SK-N-SH (cell line): ENCODE results near the gene MYBPH. TPM values are rescaled to one million over a fixed set of nuclear protein-coding genes. Genes with fewer than 3 reads are reported as not detected.

ENCODE experiments used
- CTCF ChIA-PET: fragments of 300-600, 350-600 bp; formaldehyde crosslinking; extraction: SDS; loops from one replicate; lab custom pipeline; 2021; lab: Yijun Ruan, JAX
- POLR2A ChIA-PET: fragments of 350-600 bp; sonication (Branson Sonifier 250); formaldehyde crosslinking; extraction: SDS; loops from one replicate; lab custom pipeline; 2020; ENCODE audit warnings: antibody characterized with exemption, inconsistent platforms; lab: Yijun Ruan, JAX
- DNase-seq: peaks from one replicate; pipeline ENCODE4 v3.0.0; 2012
- H2AFZ ChIP-seq: fragments of 200-600 bp; sonication (generic); 2 replicates; pipeline ENCODE4 v1.8.1; 2016; ENCODE audit warnings: antibody characterized with exemption, mild to moderate bottlenecking, low read depth
- H3F3A ChIP-seq: fragments of 200-600 bp; sonication (generic); replicated peaks from 2 replicates; pipeline ENCODE3; 2016; ENCODE audit warnings: antibody characterized with exemption, mild to moderate bottlenecking; ENCODE audit not compliant: insufficient read depth
- H3K27ac ChIP-seq, 2 experiments: fragments of 200-500 bp in 1 of 2; fragments of 200-600 bp in 1 of 2; sonication (Bioruptor generic) in 1 of 2; sonication (generic), shearing (Covaris generic) in 1 of 2; 2 replicates each; pipeline versions ENCODE4 v1.5.1 to v1.6.1; 2014 to 2016; ENCODE audit warnings: low read depth in 2 of 2, inconsistent platforms in 1 of 2, low read length in 1 of 2, mild to moderate bottlenecking in 1 of 2, mixed read lengths in 1 of 2
- H3K27me3 ChIP-seq: fragments of 200-600 bp; sonication (generic), shearing (Covaris generic); 2 replicates; pipeline ENCODE4 v1.6.1; 2016; ENCODE audit warnings: mixed run types; ENCODE audit not compliant: insufficient read depth
- H3K36me3 ChIP-seq, 2 experiments: fragments of 200-500 bp in 1 of 2; fragments of 200-600 bp in 1 of 2; sonication (Bioruptor generic) in 1 of 2; sonication (generic) in 1 of 2; replicated peaks in 1 of 2; 2 replicates each; pipeline versions ENCODE3 to v1.5.1; 2014 to 2016; ENCODE audit warnings: low read length in 1 of 2, mild to moderate bottlenecking in 1 of 2; ENCODE audit not compliant: insufficient read depth in 2 of 2, control insufficient read depth in 1 of 2
- H3K4me1 ChIP-seq, 2 experiments: fragments of 200-500 bp in 1 of 2; fragments of 200-600 bp in 1 of 2; sonication (Bioruptor generic) in 1 of 2; sonication (generic), shearing (Covaris generic) in 1 of 2; 2 replicates each; pipeline versions ENCODE4 v1.5.1 to v1.6.1; 2014 to 2016; ENCODE audit warnings: low read depth in 1 of 2, low read length in 1 of 2, mixed run types in 1 of 2; ENCODE audit not compliant: insufficient read depth in 2 of 2, control insufficient read depth in 1 of 2
- H3K4me2 ChIP-seq: fragments of 200-600 bp; sonication (generic), shearing (Covaris generic); 2 replicates; pipeline ENCODE4 v1.6.1; 2017; ENCODE audit warnings: mixed run types
- H3K4me3 ChIP-seq, 2 experiments: fragments of 200-500 bp in 1 of 2; fragments of 200-600 bp in 1 of 2; sonication (Bioruptor generic) in 1 of 2; sonication (generic), shearing (Covaris generic) in 1 of 2; 2 replicates each; pipeline versions ENCODE4 v1.5.1 to v1.8.1; 2014 to 2016; ENCODE audit warnings: low read depth in 2 of 2, inconsistent platforms in 1 of 2, low read length in 1 of 2, mild to moderate bottlenecking in 1 of 2, mixed read lengths in 1 of 2, moderate library complexity in 1 of 2
- H3K79me2 ChIP-seq: fragments of 200-600 bp; sonication (generic); 2 replicates; pipeline ENCODE4 v1.8.1; 2017; ENCODE audit warnings: mild to moderate bottlenecking; ENCODE audit not compliant: insufficient read depth
- H3K9ac ChIP-seq: fragments of 200-600 bp; sonication (generic); 2 replicates; pipeline ENCODE4 v1.6.1; 2017; ENCODE audit warnings: mixed run types
- H3K9me2 ChIP-seq: fragments of 200-600 bp; sonication (generic); 2 replicates; pipeline ENCODE4 v1.6.1; 2017; ENCODE audit warnings: mixed run types
- H3K9me3 ChIP-seq: fragments of 200-600 bp; sonication (generic); 2 replicates; pipeline ENCODE4 v1.6.1; 2017; ENCODE audit warnings: mixed run types, mild to moderate bottlenecking, moderate library complexity
- H4K20me1 ChIP-seq: fragments of 200-600 bp; sonication (generic); 2 replicates; pipeline ENCODE4 v1.6.1; 2017; ENCODE audit warnings: mild to moderate bottlenecking, mixed run types; ENCODE audit not compliant: insufficient read depth
- FOXM1 ChIP-seq: IDR thresholded peaks from 2 replicates; pipeline ENCODE4 v1.4.0; 2012; ENCODE audit warnings: low read depth, mild to moderate bottlenecking
- IRF3 ChIP-seq: fragments of 150-350 bp; IDR thresholded peaks from 2 replicates; pipeline ENCODE4 v1.6.1; 2016; ENCODE audit warnings: mild to moderate bottlenecking, low read depth, low read length
- NFIC ChIP-seq: IDR thresholded peaks from 2 replicates; pipeline ENCODE4 v1.4.0; 2012; ENCODE audit warnings: borderline replicate concordance
- NRF1 ChIP-seq: IDR thresholded peaks from 2 replicates; pipeline ENCODE4 v1.6.1; 2012; ENCODE audit warnings: low read depth, mild to moderate bottlenecking, low read length
- USF1 ChIP-seq: IDR thresholded peaks from 2 replicates; pipeline ENCODE4 v1.4.0; 2012; ENCODE audit warnings: low read depth, borderline replicate concordance
- WGBS: methylation state at CpG from one replicate; pipeline ENCODE4 v1.1.6; 2017; ENCODE audit warnings: low lambda C conversion rate; 5-methylcytosine and 5-hydroxymethylcytosine counted together
- polyA plus RNA-seq, 3 experiments: library from polyadenylated mRNA; depleted of rRNA; stranded (reverse); fragments of >200 nt; gene quantifications; 2 replicates each; pipeline ENCODE4 v1.2.3, GENCODE V29; 2012

Gene MYBPH
- polyA plus RNA-seq, 1 of the 3 experiments (the other 2 are of a cell fraction) = 0.12 TPM

GRCh38 chr1:203120325-203121153, 55.1 kb downstream of the MYBPH start:
- H3K36me3 ChIP-seq = no peaks in the 10 kb centered on the region
- H3K79me2 ChIP-seq = no peaks in the 10 kb centered on the region
- H3K4me2 ChIP-seq = no peak overlapping the region
- H3K9ac ChIP-seq = no peak overlapping the region
- H3K9me2 ChIP-seq = no peaks in the 10 kb centered on the region
- H3K4me1 ChIP-seq = peaks cover 11 to 13% of the 10 kb centered on the region in 2 experiments
- no peaks in the 10 kb centered on the region for H3K9me3 ChIP-seq
- 62% methylated on average over 6 of the region's 7 CpGs for WGBS
- ChIA-PET POLR2A (no interaction called here), CTCF (interaction anchor here (0.7 to 26.1 kb wide), 9 partner anchors 11 to 149 kb away, joined by 3 to 602 read pairs (median 48); no protein-coding TSS in a partner anchor)
- H2AFZ ChIP-seq = no peak overlapping the region
- peaks cover 4% of the 10 kb centered on the region; the same call in 1 of the 2 replicates for H3K27me3 ChIP-seq
- H4K20me1 ChIP-seq = no peaks in the 10 kb centered on the region
- H3K4me3 ChIP-seq = no peak overlapping the region
- TF ChIP-seq IRF3 (no peak), NRF1 (no peak), USF1 (no peak), NFIC (no peak), FOXM1 (no peak)
- no peak overlapping the region for H3K27ac ChIP-seq
- no peaks in the 10 kb centered on the region for H3F3A ChIP-seq
- no peak for DNase-seq

Other genes with a start within 250 kb of the MYBPH start
- gene KLHL12, start 248.6 kb downstream of the MYBPH start, polyA plus RNA-seq (2012; rRNA removed) = 22.6 and 33.0 TPM in 2 replicates
- gene ADIPOR1, start 217.5 kb downstream of the MYBPH start, polyA plus RNA-seq (2012; rRNA removed) = 82.2 and 125 TPM in 2 replicates
- gene CYB5R1, start 208.6 kb downstream of the MYBPH start, polyA plus RNA-seq (2012; rRNA removed) = 27.5 and 29.1 TPM in 2 replicates
- 47.9 and 62.2 TPM in 2 replicates for gene TMEM183A, start 168.5 kb downstream of the MYBPH start, polyA plus RNA-seq (2012; rRNA removed)
- gene PPFIA4, start 149.3 kb downstream of the MYBPH start, polyA plus RNA-seq (2012; rRNA removed) = 4.4 and 5.5 TPM in 2 replicates
- gene MYOG, start 89.8 kb downstream of the MYBPH start, polyA plus RNA-seq (2012; rRNA removed) = not detected in 2 replicates
- gene ADORA1, start 48.1 kb downstream of the MYBPH start, polyA plus RNA-seq (2012; rRNA removed) = 3.2 and 4.8 TPM in 2 replicates
- not detected in 2 replicates for gene CHI3L1, start 10.9 kb upstream of the MYBPH start, polyA plus RNA-seq (2012; rRNA removed)
- not detected in 2 replicates for gene CHIT1, start 53.8 kb upstream of the MYBPH start, polyA plus RNA-seq (2012; rRNA removed)
- 26.2 and 33.5 TPM in 2 replicates for gene BTG2, start 129.7 kb upstream of the MYBPH start, polyA plus RNA-seq (2012; rRNA removed)
- not detected in 2 replicates for gene FMOD, start 175.3 kb upstream of the MYBPH start, polyA plus RNA-seq (2012; rRNA removed)